ENCODE data around the gene DNAI1.

DNAI1 gene

DNA sequence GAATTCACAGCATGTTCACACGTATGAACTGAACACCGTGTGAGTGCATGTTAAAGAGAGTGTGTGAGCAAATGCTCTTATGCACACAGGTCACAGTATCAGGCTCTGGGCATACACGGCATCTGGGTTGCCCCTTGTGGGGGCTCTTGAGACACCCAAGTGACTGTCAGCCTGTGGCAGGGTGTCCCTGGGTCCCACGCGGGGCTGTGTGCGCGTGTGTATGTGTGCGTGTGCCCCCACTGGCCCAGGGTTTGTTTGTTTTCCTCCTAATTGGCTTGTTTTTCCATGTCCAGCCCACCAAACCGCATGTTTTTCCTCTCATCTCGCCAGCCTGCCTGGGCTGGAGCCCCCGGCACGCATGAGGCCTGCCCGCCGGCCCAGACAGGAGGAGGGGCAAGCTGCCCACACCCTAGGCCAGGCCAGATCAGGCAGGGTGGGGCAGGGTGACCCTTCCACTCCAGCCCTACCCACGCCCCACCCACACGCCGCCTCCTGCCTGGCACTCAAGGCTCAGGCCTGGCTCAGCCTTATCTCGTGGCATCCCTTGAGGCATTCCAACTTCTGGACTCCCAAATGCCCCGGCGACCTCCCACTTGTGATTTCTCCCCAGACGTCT, 102.1 kb downstream of the DNAI1 start:
- DNase-seq: no peak

DNA sequence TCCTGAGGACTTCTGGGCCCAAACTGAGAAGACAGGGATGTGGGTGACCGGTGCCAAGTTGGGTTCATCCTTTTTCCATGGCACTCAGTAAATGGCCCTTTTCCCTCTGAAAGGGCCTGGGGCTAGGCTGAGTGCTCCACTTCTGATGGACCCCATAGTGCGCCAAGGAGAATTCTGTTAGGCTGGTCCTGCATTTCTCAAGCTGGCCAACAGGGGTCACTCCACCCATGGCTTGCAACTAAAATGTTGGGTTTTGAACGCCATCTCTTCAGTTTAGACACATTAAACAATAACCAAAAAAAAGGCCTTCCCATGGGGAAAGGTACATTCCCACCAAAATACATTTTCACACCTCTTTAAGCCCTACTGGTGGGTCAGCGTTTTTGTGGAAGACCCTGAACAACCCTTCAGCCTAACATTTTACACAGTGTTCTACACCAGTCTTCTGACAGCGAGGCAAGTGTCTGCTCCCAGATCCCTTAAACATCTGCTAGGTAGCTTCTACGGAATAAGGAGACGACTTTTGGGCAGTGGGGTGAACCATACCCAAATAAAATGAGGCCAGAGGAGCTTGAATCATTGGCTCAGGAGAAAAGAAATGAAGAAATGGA, 103.6 kb downstream of the DNAI1 start:
- DNase-seq: no peak

DNA sequence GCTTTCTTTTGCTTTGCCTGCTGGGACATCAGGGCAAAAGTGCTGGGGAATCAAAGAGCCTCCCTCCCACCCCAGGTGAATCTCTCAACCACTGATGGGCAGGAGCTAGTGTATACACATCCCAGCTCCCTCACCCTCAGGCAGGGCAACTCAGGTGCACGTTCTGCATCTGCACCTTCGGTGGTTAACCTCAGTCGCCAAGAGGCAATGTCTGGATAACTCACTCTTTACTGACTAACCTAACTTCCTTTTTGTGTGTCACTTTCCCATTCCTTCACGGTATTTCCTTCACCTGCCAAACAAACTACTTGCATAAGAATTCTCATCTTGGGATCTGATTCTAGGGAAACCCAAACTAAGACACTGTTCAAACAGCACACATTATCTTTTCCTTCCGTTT, 104.7 kb downstream of the DNAI1 start:
- DNase-seq: no peak

DNA sequence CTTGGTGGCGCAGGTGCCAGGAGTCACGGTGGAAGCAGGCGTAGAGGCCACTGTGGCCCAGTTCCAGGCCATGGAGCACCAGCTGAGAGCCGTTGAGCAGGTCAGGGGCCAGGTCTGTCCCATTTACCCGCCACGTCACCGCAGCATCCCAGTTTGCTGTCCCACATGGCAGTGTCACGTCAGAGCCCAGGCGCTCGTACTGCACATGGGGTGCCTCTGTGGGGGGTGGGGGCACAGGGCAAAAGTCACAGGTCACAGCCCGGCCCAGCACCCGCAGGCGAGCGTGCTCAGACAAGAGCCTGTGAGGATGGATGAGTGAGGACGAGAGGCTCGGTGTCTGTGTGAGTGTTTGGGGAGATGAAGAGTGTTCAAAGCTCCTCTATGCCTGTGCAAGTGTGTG, 106.0 kb downstream of the DNAI1 start:
- no peak for DNase-seq

DNA sequence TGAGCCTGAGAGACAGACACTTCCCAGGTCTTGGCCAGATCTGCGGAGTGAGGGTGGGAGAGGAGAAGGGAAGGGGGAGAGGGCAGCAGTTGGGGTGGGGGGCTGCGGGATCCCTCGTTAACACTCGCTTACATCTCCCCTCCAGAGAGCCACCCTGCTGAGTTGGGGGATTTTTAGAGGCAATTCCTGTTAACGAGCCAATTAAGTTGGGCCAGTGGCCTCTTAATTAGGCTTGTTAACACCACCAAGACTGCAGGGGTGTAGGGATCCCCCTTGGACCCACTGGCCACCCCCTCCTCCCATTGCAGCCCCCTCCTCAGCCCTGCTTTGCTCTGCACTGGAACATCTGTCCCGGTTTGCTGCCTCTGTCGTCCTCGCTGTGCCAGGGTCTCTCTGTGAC, 107.3 kb downstream of the DNAI1 start:
- DNase-seq: no peak

DNA sequence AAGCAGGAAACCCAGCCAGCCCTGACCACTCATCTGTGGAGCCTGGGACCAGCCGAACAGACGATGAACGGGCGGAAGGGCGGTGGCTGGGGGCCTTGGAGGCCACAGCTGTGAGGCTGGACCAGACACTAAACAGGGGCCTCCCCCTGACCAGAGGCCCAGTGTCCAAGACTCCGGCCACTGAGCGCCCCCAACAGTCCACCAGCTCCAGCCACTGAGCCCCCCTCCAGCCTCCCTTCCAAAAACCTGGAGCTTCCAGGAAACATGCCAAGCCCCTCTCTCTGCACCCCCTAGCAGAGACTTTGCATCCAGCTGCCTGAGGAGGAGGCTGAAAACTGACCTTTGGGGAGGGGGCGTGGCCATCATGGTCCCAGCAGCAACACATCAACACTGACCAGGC, 107.7 kb downstream of the DNAI1 start:
- DNase-seq: no peak

DNA sequence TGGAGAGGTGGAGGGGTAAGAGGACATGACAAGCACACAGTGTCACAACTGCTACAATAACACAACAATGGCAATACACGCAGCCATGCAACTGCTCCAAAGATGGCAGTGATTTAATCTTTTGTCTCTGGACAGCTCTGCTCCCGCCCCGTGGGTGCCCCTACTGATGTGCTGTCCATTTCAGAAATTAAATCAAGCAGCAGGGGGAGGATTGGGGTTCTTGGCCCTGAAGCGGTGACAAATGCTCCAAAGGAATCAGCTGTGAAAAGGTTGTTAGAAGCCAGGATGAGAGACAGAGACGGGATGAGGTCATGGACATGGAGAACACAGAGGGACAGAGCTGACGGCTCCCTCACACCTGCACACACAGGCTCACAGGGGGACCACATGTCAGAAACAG, 108.4 kb downstream of the DNAI1 start:
- DNase-seq: no peak

DNA sequence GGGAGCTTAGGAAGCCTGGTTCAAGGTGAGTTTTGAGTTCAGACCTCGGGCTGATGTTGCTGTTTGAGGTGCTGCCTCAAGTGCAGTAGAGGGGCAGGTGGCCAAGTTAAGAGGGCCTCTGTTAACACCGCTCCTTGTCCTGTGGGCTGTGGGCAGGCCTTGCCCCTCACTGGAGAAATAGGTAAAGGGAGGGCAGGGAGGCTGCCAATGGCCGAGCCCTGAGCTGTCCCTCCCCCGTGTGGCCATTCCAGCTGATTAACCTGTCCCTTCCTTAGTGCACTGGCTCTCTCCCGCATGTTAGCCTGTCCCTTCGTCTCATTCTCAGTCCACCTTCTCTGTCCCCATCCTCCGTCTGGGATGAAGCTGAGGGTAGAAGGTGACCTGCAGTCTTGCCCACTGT, 109.5 kb downstream of the DNAI1 start:
- no peak for DNase-seq

DNA sequence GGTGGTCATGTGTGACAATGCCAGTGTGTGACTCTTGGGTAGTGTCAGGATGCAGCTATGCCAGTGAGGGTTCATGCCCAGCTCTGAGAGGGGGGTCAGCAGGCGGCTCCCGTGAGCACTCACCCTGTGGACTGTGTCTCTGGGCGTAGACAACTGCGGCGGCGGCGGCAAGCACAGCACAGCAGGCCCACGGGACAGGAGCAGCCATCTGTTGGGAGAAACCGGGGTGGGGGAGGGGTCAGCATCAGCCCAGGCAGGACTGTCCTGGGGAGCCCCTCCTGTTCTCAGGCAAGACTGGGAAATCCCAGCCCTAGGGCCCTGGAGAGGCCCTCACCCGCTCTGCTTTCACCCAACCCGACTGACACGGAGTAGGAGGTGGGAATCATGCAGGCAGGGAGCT, 110.2 kb downstream of the DNAI1 start:
- DNase-seq: no peak

DNA sequence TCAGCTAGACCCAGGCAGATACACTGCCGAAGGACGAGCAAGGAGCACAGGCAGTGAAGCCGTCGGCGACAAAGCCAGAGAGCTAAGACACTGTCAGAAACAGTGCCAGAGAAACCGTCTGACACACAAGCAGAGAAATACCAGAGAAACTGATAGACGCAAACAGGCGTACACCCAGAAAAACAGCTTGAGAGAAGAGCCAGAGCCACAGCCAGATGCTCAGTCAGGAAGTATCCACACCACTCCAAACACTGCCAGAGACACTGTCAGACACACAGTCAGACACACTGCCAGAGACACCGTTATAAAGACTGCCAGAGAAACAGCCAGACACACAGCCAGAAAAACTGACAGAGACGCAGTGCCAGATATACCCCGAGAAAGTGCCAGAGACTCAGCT, 111.8 kb downstream of the DNAI1 start:
- DNase-seq: no peak
